Measurements from ENCODE around the gene SNX10. TPM values are rescaled to one million over a fixed set of nuclear protein-coding genes. Genes with fewer than 3 reads are reported as not detected.

Gene SNX10
- total RNA-seq, 2 experiments from 2014 or later, result 43.1 to 44.1 TPM

- no peak for DNase-seq
- Mint-ChIP-seq H3K4me1 (ENCODE audit: low read depth) (peaks cover 13% of the 10 kb centered on the region), H3K9me3 (no peaks in the 10 kb centered on the region), H3K36me3 (no peaks in the 10 kb centered on the region), H3K27ac (no peak overlapping the region), H3K27me3 (peaks cover 48% of the 10 kb centered on the region), H3K4me3 (no peak overlapping the region)
- intact Hi-C loops (cut with micrococcal nuclease), result no loop called here
- ChIA-PET CTCF (interaction anchor here (1.7 kb wide), 1 partner anchor 27 kb away, joined by 4 read pairs; no protein-coding TSS in a partner anchor), POLR2A (no interaction called here)
Observed at GRCh38 chr7:26397332-26397731, 105.7 kb downstream of the SNX10 start.

GRCh38 chr7:26397796-26398426, 106.2 kb downstream of the SNX10 start:
- ChIA-PET CTCF (interaction anchor here (1.7 to 3.3 kb wide), 3 partner anchors 20 to 29 kb away, joined by 4 to 13 read pairs (median 9); no protein-coding TSS in a partner anchor), POLR2A (no interaction called here)
- Mint-ChIP-seq H3K27me3 (peaks cover 48% of the 10 kb centered on the region), H3K4me3 (peak overlapping the region; percentile 62), H3K9me3 (no peaks in the 10 kb centered on the region), H3K36me3 (no peaks in the 10 kb centered on the region), H3K4me1 (ENCODE audit: low read depth) (peaks cover 13% of the 10 kb centered on the region), H3K27ac (no peak overlapping the region)
- no peak for DNase-seq
- intact Hi-C loops (cut with micrococcal nuclease), result loop anchor here (1.0 kb wide), 3 partner anchors 17 to 466 kb away; partner anchors contain the start of gene SKAP2

GRCh38 chr7:26398427-26398755, 106.7 kb downstream of the SNX10 start:
- H3K36me3 Mint-ChIP-seq, result no peaks in the 10 kb centered on the region
- intact Hi-C loops (cut with micrococcal nuclease), result loop anchor here (1.0 kb wide), 3 partner anchors 17 to 466 kb away; partner anchors contain the start of gene SKAP2

GRCh38 chr7:26398756-26399509, 107.3 kb downstream of the SNX10 start:
- Mint-ChIP-seq H3K36me3 (no peaks in the 10 kb centered on the region), H3K9me3 (no peaks in the 10 kb centered on the region), H3K4me1 (ENCODE audit: low read depth) (peaks cover 13% of the 10 kb centered on the region), H3K27me3 (peaks cover 41% of the 10 kb centered on the region), H3K27ac (peak overlapping the region; percentile 64), H3K4me3 (peak overlapping the region; percentile 86)
- intact Hi-C loops (cut with micrococcal nuclease), result loop anchor here (1.0 kb wide), 3 partner anchors 18 to 465 kb away; partner anchors contain the start of gene SKAP2
- peak; percentile 70 for DNase-seq
- POLR2A ChIA-PET, result no interaction called here
- CTCF ChIA-PET, result interaction anchor here (0.6 to 3.3 kb wide), 6 partner anchors 10 to 506 kb away, joined by 3 to 13 read pairs (median 3); no protein-coding TSS in a partner anchor

More at GRCh38 chr7:26398427-26398755, 106.7 kb downstream of the SNX10 start:
- ChIA-PET POLR2A (no interaction called here), CTCF (interaction anchor here (1.0 to 3.3 kb wide), 4 partner anchors 10 to 110 kb away, joined by 3 to 13 read pairs (median 6); no protein-coding TSS in a partner anchor)
- Mint-ChIP-seq H3K4me1 (ENCODE audit: low read depth) (peaks cover 13% of the 10 kb centered on the region), H3K27me3 (peaks cover 47% of the 10 kb centered on the region), H3K4me3 (peak overlapping the region; percentile 62), H3K9me3 (no peaks in the 10 kb centered on the region), H3K27ac (no peak overlapping the region)
- peak; percentile 68 for DNase-seq

- POLR2A ChIA-PET, result no interaction called here
- H3K36me3 Mint-ChIP-seq, result no peaks in the 10 kb centered on the region
- no peak overlapping the region for H3K4me3 Mint-ChIP-seq
- no peaks in the 10 kb centered on the region for H3K9me3 Mint-ChIP-seq
- H3K27me3 Mint-ChIP-seq, result peaks cover 40% of the 10 kb centered on the region
- H3K4me1 Mint-ChIP-seq (ENCODE audit: low read depth), result peaks cover 13% of the 10 kb centered on the region
- no peak overlapping the region for H3K27ac Mint-ChIP-seq
- CTCF ChIA-PET, result interaction anchor here (0.6 to 3.3 kb wide), 4 partner anchors 22 to 507 kb away, joined by 3 to 13 read pairs (median 6); no protein-coding TSS in a partner anchor
- intact Hi-C loops (cut with micrococcal nuclease), result loop anchor here (1.0 kb wide), 1 partner anchor 537 kb away; no protein-coding TSS in a partner anchor
- no peak for DNase-seq
Observed at GRCh38 chr7:26399736-26400135, 108.1 kb downstream of the SNX10 start.

- intact Hi-C loops (cut with micrococcal nuclease), result no loop called here
- Mint-ChIP-seq H3K27ac (no peak overlapping the region), H3K36me3 (no peaks in the 10 kb centered on the region), H3K4me1 (ENCODE audit: low read depth) (peaks cover 8% of the 10 kb centered on the region), H3K4me3 (no peak overlapping the region), H3K27me3 (peaks cover 18% of the 10 kb centered on the region), H3K9me3 (peaks cover 3% of the 10 kb centered on the region)
- DNase-seq, result no peak
- POLR2A ChIA-PET, result no interaction called here
- CTCF ChIA-PET, result interaction anchor here (0.6 to 1.2 kb wide), 3 partner anchors 26 to 76 kb away, joined by 3 to 4 read pairs (median 3); no protein-coding TSS in a partner anchor
Observed at GRCh38 chr7:26403640-26404039, 112.0 kb downstream of the SNX10 start.

GRCh38 chr7:26404189-26404996, 112.7 kb downstream of the SNX10 start:
- CTCF ChIA-PET, result interaction anchor here (1.2 kb wide), 2 partner anchors 27 to 34 kb away, joined by 3 to 4 read pairs; no protein-coding TSS in a partner anchor
- POLR2A ChIA-PET, result no interaction called here
- no peak overlapping the region for H3K4me3 Mint-ChIP-seq
- H3K27ac Mint-ChIP-seq, result no peak overlapping the region
- peaks cover under 1% of the 10 kb centered on the region for H3K4me1 Mint-ChIP-seq (ENCODE audit: low read depth)
- DNase-seq, result no peak
- peaks cover 11% of the 10 kb centered on the region for H3K27me3 Mint-ChIP-seq
- H3K9me3 Mint-ChIP-seq, result peaks cover 3% of the 10 kb centered on the region
- H3K36me3 Mint-ChIP-seq, result no peaks in the 10 kb centered on the region
- intact Hi-C loops (cut with micrococcal nuclease), result no loop called here

- POLR2A ChIA-PET, result no interaction called here
- peaks cover 3% of the 10 kb centered on the region for H3K9me3 Mint-ChIP-seq
- H3K27ac Mint-ChIP-seq, result no peak overlapping the region
- CTCF ChIA-PET, result interaction anchor here (0.8 kb wide), 1 partner anchor 18 kb away, joined by 3 read pairs; no protein-coding TSS in a partner anchor
- no peaks in the 10 kb centered on the region for H3K4me1 Mint-ChIP-seq (ENCODE audit: low read depth)
- no peak overlapping the region for H3K4me3 Mint-ChIP-seq
- peaks cover 8% of the 10 kb centered on the region for H3K27me3 Mint-ChIP-seq
- no peak for DNase-seq
- intact Hi-C loops (cut with micrococcal nuclease), result no loop called here
- H3K36me3 Mint-ChIP-seq, result no peaks in the 10 kb centered on the region
Observed at GRCh38 chr7:26406433-26406832, 114.8 kb downstream of the SNX10 start.

GRCh38 chr7:26409661-26410547, 118.2 kb downstream of the SNX10 start:
- H3K36me3 Mint-ChIP-seq, result no peaks in the 10 kb centered on the region
- no peak overlapping the region for H3K27ac Mint-ChIP-seq
- H3K4me3 Mint-ChIP-seq, result no peak overlapping the region
- no peaks in the 10 kb centered on the region for H3K4me1 Mint-ChIP-seq (ENCODE audit: low read depth)
- DNase-seq, result no peak
- ChIA-PET CTCF (interaction anchor here (0.8 to 1.6 kb wide), 3 partner anchors 33 to 40 kb away, joined by 3 to 5 read pairs (median 5); no protein-coding TSS in a partner anchor), POLR2A (no interaction called here)
- H3K9me3 Mint-ChIP-seq, result peaks cover 3% of the 10 kb centered on the region
- intact Hi-C loops (cut with micrococcal nuclease), result no loop called here
- H3K27me3 Mint-ChIP-seq, result peaks cover 15% of the 10 kb centered on the region

- Mint-ChIP-seq H3K36me3 (no peaks in the 10 kb centered on the region), H3K27me3 (peaks cover 18% of the 10 kb centered on the region), H3K4me1 (ENCODE audit: low read depth) (no peaks in the 10 kb centered on the region), H3K9me3 (no peaks in the 10 kb centered on the region), H3K27ac (no peak overlapping the region), H3K4me3 (no peak overlapping the region)
- no peak for DNase-seq
- ChIA-PET POLR2A (no interaction called here), CTCF (no interaction called here)
- intact Hi-C loops (cut with micrococcal nuclease), result no loop called here
Observed at GRCh38 chr7:26413007-26413691, 121.5 kb downstream of the SNX10 start.

Data from activated CD4-positive, alpha-beta memory T cell treated with anti-CD3 and anti-CD28 coated beads for 36 hours (primary cell).